Measurements from ENCODE around the gene GIT1.
A peak's percentile ranks its signal among the peaks of the same experiment; 100 is the strongest.
"Not testable (repeated sequence)": the region's sequence is repeated elsewhere in the genome, so short reads cannot be mapped to it uniquely, and the experiment has no call there.

The GIT1 gene

GRCh38 chr17:29567554-29568330, 21.7 kb downstream of the GIT1 start:
- peak; percentile 85 for DNase-seq (ENCODE audit: low spot score)

- no peak for DNase-seq (ENCODE audit: low spot score)
Observed at GRCh38 chr17:29567304-29567553, 22.2 kb downstream of the GIT1 start.

- peak; percentile 66 for DNase-seq (ENCODE audit: low spot score)
Observed at GRCh38 chr17:29566473-29567303, 22.8 kb downstream of the GIT1 start, which contains the start of gene ABHD15. ABHD15 (minus strand) TSS chr17:29567037; CDS start chr17:29566966, 71 bp downstream.

GRCh38 chr17:29565643-29566472, 23.6 kb downstream of the GIT1 start:
- DNase-seq (ENCODE audit: low spot score) = peak; percentile 62

- DNase-seq (ENCODE audit: low spot score) = no peak
Observed at GRCh38 chr17:29563816-29564215, 25.6 kb downstream of the GIT1 start.

GRCh38 chr17:29562615-29563014, 26.8 kb downstream of the GIT1 start:
- no peak for DNase-seq (ENCODE audit: low spot score)

GRCh38 chr17:29561554-29562517, 27.6 kb downstream of the GIT1 start:
- no peak for DNase-seq (ENCODE audit: low spot score)

GRCh38 chr17:29560316-29560715, 29.1 kb downstream of the GIT1 start:
- DNase-seq (ENCODE audit: low spot score) = no peak

GRCh38 chr17:29559640-29560039, 29.8 kb downstream of the GIT1 start:
- no peak for DNase-seq (ENCODE audit: low spot score)

- not testable (repeated sequence) for DNase-seq (ENCODE audit: low spot score)
Observed at GRCh38 chr17:29558139-29558538, 31.3 kb downstream of the GIT1 start.

GRCh38 chr17:29557739-29558116, 31.7 kb downstream of the GIT1 start:
- DNase-seq (ENCODE audit: low spot score) = peak; percentile 42

- no peak for DNase-seq (ENCODE audit: low spot score)
Observed at GRCh38 chr17:29557085-29557738, 32.2 kb downstream of the GIT1 start.

GRCh38 chr17:29555840-29556239, 33.6 kb downstream of the GIT1 start:
- no peak for DNase-seq (ENCODE audit: low spot score)

GRCh38 chr17:29549177-29549923, 40.1 kb downstream of the GIT1 start:
- peak; percentile 55 for DNase-seq (ENCODE audit: low spot score)

- no peak for DNase-seq (ENCODE audit: low spot score)
Observed at GRCh38 chr17:29546830-29547229, 42.6 kb downstream of the GIT1 start.

- no peak for DNase-seq (ENCODE audit: low spot score)
Observed at GRCh38 chr17:29546085-29546484, 43.4 kb downstream of the GIT1 start.

- DNase-seq (ENCODE audit: low spot score) = no peak
Observed at GRCh38 chr17:29544066-29544465, 45.4 kb downstream of the GIT1 start.

GRCh38 chr17:29533976-29534375, 55.5 kb downstream of the GIT1 start:
- no peak for DNase-seq (ENCODE audit: low spot score)

GRCh38 chr17:29526322-29526721, 63.1 kb downstream of the GIT1 start:
- no peak for DNase-seq (ENCODE audit: low spot score)

- no peak for DNase-seq (ENCODE audit: low spot score)
Observed at GRCh38 chr17:29524692-29525091, 64.8 kb downstream of the GIT1 start.
